ENCODE measurements around the gene FAM171A2.
"Not testable (repeated sequence)": the region's sequence is repeated elsewhere in the genome, so short reads cannot be mapped to it uniquely, and the experiment has no call there.

FAM171A2 gene

DNA sequence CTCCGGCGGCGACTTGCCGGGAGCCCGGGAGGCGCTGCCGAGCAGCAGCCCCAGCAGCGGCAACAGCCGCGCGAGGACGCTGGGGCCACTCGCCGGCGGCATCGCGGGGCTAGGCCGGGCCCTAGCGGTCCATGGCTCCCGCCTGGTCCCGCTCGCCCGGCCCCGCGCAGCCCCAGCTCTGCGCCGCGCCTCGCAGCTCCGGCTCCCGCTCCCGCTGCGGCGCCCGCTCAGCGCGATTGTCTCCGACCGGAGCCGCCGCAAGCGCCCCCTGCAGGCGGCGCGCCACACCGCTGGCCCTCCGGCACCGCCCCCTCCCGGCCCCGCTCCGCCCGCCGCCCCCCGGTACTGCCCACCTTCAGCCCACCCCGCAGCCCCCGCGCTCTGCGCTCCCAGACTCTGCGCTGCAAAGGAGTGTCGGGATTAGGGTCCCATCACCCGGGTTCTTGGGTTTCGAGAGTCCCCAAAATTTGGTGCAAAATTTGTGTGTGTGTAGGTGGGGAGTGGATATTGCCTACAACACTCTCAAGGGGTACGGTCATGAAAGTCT is at the start of gene FAM171A2:
TSS of gene FAM171A2 (minus strand) at position 241 of the 547 bp plus-strand sequence. CDS start at position 102, 139 bp downstream.
- DNase-seq: peak; percentile 46

GRCh38 chr17:44409309-44410028 is 45.8 kb upstream of the FAM171A2 start:
- DNase-seq: no peak

DNA sequence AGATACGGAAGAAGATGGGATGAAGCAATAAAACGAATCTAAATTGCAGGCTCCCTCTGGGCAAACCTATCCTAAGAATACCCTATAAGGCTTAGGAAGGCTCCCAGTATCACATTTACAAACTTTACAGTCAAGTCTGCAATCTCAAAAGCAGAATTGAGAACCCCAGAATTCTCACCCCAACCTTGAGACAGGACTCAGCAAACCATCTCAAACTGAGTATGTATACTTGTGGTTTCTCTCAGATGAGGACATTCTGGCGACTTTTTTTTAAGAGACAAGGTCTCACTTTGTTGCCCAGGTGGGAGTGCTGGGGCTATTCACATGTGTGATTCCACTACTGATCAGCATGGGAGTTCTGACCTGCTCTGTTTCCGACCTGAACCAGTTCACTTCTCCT is 45.1 kb upstream of the FAM171A2 start:
- DNase-seq: no peak

DNA sequence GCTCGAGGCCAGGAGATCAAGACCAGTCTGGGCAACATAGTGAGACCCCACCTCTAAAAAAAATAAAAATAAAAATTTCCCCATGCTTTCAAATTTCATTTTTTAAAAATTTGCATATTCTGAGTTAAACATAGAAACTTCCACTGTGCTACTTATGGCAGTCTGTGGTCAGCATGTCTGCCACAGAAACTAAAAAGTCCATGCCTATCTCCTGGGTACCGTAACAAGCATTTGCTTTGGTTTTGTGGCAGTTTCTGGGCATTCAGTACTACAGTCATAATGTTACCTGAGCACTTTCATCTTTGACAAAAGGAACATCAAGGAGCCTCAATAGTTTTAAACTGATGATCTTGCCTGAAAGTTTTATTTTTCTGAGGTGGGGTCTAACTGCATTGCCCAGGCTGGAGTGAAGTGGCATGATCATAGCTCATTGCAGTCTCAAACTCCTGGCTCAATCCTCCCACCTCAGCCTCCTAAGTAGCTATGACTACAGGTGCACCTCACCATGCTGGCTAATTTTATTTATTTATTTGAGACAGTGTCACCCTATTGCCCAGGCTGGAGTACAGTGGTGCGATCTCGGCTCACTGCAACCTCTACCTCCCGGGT is 39.0 kb upstream of the FAM171A2 start:
- DNase-seq: no peak

DNA sequence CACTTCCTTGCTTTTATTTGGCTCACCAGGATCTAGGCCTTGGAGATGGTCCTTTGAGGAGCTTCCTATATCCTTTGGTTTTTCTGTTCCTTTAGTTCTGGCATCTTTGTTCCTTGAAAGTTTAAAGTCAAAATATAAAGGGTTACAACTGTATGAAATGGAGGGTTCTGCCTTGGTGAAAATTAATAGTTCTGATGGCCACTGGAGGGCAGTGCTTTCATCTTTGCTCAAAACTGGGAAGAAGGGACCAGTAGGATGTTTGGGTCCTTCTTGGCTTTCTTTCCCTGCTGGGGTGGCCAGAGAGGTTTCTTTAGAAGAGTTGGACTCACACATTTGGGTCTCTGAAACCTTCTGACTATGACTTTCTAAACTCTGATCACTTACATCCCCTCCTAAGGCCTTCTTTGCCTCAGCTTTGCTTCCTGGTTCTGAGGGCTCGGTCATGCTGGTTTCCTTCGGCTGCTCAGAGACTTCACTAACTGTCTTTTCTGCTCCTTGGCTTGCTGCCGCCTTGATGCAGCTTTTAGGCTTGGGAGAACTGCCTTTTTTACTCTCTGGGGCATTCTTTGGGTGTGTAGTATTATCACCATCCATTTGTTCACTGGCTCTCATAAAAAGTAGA is 36.7 kb upstream of the FAM171A2 start:
- no peak for DNase-seq

DNA sequence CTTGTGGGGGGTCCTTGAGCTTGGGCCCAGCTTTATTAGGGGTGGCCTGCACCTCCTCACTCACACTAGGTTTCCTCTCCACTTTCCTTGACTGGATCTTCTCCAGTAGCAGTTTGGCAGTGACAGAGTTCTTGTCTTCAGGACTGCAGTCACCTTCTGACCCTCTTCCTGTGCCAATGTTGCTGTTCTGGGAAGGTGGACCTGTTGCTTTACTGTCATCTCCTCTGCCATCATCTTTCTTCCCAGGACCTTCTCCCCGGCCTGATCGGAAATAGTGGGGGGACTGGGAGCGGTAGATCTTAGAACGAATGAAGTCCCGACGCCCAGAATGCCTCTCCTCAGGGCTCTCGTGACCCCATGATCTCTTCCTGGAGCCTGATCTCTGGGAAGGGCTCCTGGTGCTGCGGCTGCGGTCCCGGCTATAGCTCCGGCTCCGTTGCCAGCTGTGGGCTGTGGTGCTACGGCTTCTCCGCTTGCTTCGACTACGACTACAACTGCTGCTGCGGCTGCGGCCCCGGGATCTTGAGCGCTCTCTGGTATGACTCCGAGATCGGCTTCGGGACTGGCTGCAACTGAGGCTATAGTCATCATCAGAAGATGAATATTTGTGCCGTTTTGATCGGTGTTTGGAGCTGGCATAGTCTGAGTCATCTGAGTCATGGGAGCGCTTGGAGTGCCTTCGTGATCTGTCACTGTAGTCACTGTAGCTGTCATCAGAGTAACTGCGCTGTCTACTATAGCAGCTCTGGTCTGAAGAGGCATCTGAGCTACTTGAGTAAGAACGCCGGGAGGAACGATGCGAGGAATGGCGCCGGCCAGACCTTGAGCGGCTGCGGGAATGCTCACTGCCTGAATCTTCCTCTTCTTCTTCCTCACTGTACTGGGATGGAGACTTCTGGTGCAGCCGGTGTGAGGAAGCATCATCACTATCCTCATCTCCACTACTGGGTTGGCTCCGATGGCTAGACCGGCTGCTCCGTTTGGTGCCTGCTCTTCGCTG is 35.3 kb upstream of the FAM171A2 start:
- DNase-seq: no peak

DNA sequence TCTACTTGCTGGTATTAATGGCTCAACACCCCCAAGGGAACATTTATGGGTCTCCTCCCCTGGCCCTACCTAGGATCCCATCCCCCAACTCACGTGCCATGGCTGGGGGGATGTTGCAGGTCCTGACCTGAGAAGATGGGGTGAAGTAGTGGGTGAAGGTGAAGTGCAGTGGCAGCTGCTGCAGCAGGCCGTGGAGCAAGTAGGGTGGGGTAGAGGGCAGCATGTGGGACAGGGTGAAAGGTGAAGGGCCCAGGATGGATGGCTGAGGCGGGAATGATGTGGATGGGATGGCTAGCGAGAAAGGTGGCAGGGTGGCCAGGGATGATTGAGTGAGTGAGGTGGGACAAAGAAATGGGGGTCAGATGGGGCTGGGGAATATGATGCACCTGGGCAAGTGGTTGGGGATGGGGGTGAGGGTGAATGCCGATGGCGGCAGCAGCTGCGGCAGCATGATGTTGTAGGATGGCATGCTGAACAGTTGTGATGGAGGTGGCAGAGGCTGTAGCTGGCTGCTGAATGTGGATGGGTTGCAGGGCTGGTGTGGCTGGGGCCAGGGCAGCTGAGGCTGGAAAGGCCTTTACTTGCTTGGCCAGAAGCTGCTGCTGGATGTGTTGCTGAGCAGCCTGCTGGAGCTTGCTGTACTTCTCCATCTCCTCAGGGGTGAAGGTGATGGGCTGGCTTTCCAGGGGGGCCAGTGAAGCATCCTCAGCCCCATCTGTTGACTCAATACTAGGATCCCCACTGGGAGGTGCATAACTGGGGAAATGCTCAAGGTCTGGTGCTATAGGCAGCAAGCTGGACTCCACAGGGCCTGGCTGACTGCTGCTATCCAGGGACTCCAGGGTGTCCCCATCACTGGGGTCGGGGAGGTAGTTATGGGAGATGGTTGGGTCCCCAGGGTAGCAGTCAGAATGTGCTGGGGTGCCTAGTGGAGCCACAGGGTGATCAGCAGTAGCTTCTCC is 34.1 kb upstream of the FAM171A2 start:
- DNase-seq: no peak

DNA sequence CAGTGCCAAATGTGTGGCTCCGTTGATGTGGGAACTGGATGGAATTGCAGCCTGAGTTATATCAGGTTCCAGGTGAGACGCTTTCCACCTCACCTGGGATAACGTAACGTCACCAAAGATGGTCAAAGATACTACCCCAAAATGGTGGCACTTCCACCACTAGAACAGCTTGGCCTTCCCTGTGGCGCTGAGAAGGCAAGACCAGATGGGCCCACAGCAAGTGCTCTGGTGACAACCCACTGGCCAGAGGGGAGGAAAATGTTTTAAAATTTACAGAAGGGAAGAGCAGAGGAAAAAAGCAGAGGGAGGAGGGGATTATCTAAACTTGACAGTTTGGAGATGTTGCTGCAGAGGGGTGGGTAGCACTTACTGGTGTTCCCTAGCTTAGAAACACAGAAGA is 33.3 kb upstream of the FAM171A2 start:
- DNase-seq: no peak

- DNase-seq: no peak
Measured at GRCh38 chr17:44394833-44395232, 31.2 kb upstream of the FAM171A2 start.

GRCh38 chr17:44394112-44394511 is 30.5 kb upstream of the FAM171A2 start:
- DNase-seq: not testable (repeated sequence)

DNA sequence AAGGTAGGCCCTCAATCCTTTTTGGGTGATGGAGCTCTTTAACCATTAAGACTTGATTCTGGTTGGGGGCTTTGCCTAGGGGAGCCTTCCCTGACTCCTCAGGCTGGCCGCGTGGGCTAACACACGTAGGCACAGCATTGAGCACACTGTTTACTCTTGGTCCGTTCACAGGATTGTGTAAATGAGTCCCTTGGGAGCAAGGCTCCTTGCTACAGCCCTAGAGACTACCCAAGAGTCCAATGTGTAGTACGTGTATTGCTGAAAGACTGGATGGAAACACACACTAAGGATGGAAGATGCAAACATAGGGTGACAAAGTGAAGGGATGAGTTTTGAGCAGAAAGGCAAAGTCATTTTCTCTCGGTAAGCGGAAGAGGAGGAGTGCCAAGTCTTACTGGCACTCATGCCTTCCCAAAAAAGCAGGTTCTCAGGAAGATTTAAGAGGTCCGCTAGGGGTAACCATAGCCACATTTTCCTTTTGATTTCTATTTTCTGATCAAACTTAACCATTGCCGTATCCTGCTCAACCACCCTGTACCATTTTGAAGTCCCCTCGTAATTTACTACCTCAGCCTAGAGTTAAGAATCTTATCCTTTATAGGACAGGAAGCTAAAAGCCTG is 26.7 kb upstream of the FAM171A2 start:
- no peak for DNase-seq

DNA sequence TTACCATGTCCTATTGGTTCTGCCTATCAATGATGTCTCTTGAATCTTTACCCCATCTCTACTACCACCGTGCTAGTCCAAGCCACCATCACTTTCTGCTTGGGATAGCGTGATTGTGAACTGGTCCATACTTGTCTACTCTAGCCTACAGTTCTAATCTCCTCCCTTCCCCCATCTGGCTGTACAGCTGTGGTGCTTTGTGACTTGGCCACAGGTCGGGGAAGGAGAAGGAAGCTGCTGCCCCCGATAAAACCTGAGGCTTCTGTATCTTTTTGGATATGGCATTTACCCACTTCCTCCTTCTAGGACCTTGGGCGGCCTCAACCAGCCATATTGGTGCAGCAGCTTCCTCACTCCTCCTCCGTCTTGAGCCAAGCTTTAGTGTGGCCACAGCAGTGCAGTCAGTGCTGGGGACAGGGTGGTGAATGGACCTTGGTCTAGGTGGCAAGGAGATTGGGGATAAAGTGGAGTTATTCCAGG is 26.1 kb upstream of the FAM171A2 start:
- DNase-seq: no peak

DNA sequence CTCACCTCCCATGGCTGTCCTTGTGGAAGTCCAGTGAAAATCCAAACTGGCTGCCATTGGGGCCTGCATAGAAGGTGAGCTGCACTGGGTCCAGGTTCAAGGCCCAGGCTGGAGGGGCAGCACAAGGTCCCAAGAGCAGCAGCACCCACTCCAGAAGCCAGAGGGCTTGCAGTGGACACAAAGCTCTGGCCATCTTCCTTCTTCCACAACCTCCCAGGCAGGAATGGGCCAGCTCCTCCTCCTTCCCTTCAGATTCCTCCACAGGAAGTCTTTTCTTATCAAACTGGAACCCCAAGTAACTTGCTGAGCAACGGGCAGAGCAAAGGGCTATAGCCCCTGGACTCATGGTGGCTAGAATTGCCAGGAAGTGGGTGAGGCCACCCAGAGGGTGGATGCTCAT is 25.6 kb upstream of the FAM171A2 start, which contains the start of gene ITGA2B:
TSS of gene ITGA2B (minus strand) at position 369 of the 400 bp plus-strand sequence. CDS start at position 193, 176 bp downstream.
- no peak for DNase-seq

DNA sequence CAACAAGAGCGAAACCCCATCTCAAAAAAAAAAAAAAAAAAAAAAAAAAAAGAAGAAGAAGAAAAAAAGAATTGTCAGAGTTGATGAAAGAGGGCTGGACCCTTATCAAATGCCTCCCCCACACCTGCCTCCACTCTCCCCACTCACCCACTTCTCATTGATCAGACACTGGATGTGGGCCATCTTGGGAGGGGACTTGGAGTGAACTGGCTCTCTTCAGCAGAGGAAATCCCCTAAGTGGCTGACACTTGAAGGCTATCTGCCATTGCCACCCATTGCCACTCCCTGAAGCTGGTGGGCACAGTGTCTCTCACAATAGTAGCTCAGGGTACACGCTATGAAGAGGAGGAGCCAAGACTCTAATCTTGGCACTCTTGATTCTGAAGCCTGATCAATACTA is 24.2 kb upstream of the FAM171A2 start:
- no peak for DNase-seq

GRCh38 chr17:44386182-44386525 is 22.5 kb upstream of the FAM171A2 start:
- no peak for DNase-seq

- DNase-seq: peak; percentile 49
Measured at GRCh38 chr17:44385287-44386181, 21.9 kb upstream of the FAM171A2 start.

- DNase-seq: no peak
Measured at GRCh38 chr17:44384823-44385286, 21.2 kb upstream of the FAM171A2 start.

DNA sequence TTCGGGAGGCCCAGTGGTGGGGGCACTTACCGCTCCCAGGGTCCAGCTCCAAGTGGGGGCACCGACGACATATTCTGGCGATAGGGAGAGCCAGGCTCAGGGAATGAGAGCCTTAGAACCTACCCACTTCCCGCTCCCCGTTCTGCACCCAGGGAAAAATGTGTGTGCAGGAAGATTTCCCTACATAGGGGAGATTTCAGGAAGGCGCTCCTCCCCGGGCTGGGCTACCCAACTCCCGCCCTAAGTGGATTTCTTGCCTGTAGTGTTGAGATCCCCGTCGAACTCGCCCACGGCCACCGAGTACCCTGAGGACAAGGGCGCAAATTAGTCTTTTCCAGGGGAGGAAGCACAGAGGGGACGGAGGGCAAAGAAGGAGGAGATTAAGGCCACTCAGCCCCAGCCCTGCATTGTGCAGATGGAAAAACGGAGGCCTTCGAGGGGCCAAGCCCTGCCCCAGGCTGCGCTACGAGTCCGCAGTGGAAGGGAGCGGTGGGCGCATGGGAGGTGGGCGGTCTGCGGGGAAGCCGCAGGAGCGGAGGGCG is 20.7 kb upstream of the FAM171A2 start:
- no peak for DNase-seq

DNA sequence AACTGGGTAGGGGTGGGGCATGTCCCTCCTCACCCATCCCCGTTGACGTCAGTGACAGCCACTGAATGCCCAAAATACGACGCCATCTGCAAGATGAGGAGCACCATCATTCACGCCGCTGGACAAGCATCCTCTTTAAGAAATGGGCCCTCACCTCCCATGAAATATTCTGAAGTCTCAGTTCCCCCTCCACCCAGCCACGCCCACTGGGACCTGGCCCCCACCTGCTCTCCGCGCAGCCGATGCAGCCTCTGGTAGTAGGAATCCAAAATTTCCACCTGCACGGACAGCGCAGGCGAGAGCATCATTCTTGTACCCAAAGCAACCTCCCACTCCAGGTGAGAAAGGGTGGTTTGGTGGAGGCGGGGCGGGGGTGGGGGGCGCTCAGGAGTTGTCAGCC is 20.2 kb upstream of the FAM171A2 start:
- no peak for DNase-seq

All from NCI-H226 (cell line).